ENCODE data around the gene PER2.
"Not testable (repeated sequence)": the region's sequence is repeated elsewhere in the genome, so short reads cannot be mapped to it uniquely, and the experiment has no call there.

PER2 gene

DNA sequence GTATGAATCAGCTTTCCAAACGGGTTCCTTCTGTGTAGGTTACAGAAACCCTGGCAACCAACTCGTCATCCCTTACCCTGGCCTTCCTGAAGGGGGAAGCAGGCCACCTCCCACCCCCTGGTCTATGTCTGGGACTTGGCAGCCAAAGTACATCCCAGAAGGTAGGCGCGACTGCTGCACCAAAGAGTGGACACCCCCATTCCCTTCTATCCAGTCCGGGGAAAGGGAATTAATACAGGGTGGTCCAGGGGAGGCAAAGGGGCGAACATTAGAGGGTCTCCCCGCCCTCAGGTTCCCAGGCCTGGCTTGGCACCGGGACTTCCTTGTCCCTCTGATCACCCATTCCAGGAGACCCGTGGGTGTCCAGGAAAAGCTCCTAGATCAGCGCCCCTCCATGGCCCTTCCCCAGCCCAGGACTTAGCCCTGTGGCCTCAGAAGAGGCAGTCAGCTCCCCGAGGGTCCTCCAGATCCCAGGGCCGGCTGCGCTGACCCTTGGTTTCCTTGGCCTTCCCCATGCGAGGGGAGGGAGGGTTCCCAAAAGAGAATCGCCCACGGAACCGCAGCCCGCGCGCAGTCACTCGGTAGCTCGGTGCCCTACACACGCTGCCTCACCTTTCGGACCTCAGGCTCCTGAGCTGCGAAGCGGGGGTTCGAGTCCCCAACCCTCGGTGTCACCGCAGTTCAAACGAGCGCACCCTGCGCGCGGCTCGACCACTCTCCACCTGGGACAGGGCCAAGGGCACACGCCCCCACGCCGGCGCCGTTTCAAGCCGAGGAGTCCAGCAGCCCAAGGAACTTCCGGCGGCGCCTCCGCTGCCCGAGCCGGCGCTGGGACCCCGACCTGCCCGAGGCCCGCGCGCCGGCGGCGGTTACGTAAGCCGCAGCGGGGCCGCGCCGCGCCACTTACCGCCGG, at the start of gene PER2:
PER2 (minus strand) TSS at position 874 of the 913 bp plus-strand sequence. CDS start 10,674 bp downstream, outside the sequence.
- DNase-seq = peak; percentile 24 to 43

DNA sequence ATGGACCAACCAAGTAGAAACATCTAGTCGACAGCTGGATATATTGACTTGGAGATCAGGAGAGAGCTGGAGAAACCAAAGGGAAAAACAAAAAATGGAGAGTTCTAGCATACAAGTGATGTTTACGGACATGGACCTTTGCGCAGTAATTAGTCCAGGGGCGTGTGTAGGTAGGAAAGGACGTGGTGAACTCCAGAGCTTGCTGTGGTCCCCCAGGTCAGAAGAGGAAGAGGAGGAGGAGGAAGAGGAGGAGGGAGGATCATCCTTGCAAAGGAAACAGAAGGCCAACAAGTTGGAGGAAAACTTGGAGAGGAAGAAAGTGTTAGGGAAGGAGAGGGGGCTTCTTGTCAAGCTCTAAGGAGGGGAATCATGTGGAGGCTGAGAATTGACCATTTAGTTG, 49.4 kb upstream of the PER2 start:
- DNase-seq = no peak

- DNase-seq = no peak
Measured at GRCh38 chr2:238336793-238337444, 48.5 kb upstream of the PER2 start.

DNA sequence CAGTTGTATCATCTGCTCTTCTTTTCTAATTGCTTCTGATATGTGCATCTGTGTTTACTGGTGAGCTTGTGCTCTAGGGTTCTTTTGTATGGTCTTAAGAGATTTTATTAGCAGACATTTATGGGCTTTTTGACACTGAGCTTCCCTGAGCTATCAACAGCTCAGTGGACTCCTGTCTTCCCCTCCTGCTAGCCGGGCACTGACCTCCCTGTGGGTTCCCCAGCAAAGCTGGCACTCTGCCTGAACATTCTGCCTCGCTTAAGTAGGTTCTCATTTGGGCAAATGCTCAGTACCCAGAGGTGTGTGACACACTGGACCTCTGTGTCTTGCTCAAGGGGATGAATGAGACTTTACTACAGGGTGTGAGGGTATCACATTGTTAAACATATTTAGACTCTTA, 47.7 kb upstream of the PER2 start:
- no peak for DNase-seq

- DNase-seq = not testable (repeated sequence)
Measured at GRCh38 chr2:238335591-238335990, 47.2 kb upstream of the PER2 start.

DNA sequence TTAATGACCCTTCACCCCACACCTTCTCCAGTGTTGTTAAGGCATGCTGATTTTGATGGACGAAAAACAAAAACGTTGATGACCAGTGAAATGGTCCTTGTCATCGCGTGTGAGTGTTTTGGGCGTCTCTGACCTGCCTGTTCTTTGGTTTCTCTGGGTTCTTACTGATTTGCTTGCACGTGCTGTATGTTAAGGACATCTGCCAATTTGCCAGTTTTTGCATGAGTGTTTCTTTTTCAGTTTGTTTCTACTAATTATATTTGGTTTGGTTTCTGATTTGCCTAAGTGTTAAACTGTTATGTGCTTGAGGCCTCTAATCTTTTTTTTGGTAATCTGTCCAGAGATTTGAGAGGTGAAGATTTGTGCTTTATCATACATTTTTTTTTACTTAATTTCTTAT, 46.5 kb upstream of the PER2 start:
- DNase-seq = no peak

- no peak for DNase-seq
Measured at GRCh38 chr2:238331916-238332315, 43.5 kb upstream of the PER2 start.

- DNase-seq = no peak
Measured at GRCh38 chr2:238330391-238330790, 42.0 kb upstream of the PER2 start.

DNA sequence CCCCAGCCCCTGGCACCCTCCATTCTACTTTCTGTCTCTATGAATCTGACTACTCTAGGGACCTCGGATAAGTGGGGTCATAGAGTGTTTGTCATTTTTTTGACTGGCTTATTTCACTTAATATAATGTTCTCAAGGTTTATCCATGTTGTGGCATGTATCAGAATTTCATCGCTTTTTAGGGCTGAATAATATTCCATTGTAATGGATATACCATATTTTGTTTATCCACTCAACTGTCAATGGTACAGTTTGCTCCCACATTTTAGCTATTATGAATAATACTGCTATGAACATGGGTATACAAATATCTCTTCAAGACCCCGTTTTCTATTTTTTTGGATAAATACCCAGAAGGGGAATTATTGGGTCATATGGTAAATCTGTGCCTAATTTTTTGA, 39.3 kb upstream of the PER2 start:
- DNase-seq = no peak

DNA sequence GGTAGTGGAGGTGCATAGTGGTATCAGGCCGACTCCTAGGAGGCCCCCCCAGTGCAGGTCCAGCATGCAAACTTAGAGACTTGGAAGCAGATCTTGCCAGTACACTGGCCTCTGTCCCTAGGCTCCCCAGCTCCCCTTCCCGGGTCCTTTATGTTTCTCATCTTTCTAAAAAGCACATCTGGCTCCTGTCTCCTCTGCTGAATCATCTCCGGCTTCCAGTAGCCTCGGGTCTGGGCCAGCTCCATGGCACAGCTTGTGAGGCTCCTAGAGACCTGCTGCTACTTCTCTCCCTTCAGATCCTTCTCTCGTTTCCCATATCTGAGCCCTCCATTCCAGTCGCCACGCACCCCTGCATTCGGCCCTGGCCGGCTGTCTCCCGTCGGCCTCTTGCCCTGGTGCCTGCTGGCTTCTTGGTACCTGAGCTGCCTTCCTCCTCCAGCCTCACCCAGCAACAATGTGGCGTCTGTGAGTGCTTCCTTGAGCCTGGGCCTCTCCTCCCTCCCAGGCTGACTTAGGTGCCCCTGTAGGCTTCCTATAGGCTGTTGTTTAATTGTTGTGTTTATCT, 38.5 kb upstream of the PER2 start:
- DNase-seq = no peak

DNA sequence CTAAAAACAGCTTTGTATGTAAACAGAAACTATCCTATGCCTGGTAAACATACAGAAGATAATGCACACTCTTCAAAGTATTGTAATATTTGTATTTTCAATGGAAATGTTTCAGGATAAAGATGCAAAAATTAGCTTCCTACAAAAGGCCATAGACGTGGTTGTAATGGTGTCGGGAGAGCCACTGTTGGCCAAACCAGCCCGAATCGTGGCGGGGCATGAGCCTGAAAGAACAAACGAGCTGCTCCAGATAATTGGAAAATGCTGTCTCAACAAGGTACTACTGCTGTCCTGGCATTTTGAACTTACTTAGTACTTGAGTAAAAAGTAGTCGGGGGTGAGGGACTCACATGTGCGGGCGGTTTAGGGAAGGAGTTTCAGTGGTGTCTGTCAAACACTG, 37.3 kb upstream of the PER2 start:
- no peak for DNase-seq

DNA sequence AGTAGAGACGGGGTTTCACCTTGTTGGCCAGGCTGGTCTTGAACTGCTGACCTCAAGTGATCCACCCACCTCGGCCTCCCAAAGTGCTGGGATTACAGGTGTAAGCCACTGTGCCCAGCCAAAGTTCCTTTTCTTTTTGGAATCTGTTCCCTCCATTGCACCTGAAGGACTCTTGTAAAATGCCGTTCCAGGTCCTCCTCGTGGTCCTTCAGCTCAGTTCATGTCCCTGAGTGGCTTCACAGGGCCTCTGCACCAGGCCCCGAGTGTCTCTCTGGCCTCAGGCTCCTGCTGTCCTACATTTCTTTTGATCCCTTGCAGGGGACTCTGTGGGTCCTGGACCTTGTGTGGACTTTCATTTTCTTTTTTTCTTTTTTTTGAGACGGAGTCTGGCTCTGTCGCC, 35.8 kb upstream of the PER2 start:
- DNase-seq = not testable (repeated sequence)

GRCh38 chr2:238322001-238322411, 33.6 kb upstream of the PER2 start:
- DNase-seq = no peak

DNA sequence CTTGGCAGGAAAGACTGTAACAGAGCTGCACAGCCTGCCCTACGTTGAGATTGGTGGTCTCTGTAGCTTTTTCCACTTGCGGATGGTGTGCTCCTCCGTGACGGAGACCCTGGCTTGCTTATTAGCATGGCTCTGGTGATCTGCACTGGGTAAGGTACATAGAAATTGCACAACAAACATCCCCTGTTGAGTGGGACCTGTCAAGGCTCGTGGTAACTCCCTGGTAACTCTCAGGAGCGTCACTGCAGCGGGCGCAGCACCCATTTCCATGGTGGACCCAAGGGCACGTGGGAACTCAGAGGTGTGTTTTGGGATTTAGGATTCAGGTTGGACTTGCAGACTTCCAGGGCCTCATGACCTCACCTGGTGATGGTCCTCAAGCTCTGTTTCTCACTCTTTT, 33.1 kb upstream of the PER2 start:
- DNase-seq = no peak

GRCh38 chr2:238320648-238321281, 32.4 kb upstream of the PER2 start:
- DNase-seq = no peak

GRCh38 chr2:238320246-238320647, 31.8 kb upstream of the PER2 start, which contains the start of gene TRAF3IP1:
Gene TRAF3IP1 (plus strand): TSS chr2:238320518. CDS start chr2:238320663, 145 bp downstream.
- peak; percentile 66 to 87 for DNase-seq

DNA sequence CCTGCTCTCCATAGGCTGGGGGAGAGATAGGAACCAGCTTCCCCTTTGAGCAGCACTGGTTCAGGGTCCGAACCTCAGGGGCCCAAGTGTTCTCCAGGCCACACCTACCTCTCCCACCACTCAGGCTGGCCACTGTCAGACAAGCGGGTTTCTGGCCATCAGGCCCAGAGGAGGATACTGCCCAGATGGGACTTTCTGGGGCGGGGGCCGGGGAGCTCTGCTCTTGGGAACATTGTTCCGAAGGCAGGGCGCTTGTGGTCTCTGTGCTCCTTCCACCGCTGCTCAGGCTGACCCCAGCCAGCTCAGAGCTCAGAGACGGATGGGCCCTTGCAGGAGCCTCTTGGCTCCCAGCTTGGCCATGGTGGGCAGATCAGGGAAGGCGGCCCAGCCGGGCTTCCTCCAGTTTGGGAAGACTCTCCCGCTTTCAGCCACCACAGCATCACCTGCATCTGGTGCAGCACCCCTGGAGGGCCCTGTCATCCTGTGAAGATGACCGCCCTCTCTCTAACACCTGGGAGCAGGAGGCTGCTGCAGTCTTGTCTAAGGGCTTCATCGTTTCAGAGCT, 26.7 kb upstream of the PER2 start:
- DNase-seq = no peak

- no peak for DNase-seq
Measured at GRCh38 chr2:238314576-238314975, 26.2 kb upstream of the PER2 start.

- no peak for DNase-seq
Measured at GRCh38 chr2:238313991-238314350, 25.6 kb upstream of the PER2 start.

DNA sequence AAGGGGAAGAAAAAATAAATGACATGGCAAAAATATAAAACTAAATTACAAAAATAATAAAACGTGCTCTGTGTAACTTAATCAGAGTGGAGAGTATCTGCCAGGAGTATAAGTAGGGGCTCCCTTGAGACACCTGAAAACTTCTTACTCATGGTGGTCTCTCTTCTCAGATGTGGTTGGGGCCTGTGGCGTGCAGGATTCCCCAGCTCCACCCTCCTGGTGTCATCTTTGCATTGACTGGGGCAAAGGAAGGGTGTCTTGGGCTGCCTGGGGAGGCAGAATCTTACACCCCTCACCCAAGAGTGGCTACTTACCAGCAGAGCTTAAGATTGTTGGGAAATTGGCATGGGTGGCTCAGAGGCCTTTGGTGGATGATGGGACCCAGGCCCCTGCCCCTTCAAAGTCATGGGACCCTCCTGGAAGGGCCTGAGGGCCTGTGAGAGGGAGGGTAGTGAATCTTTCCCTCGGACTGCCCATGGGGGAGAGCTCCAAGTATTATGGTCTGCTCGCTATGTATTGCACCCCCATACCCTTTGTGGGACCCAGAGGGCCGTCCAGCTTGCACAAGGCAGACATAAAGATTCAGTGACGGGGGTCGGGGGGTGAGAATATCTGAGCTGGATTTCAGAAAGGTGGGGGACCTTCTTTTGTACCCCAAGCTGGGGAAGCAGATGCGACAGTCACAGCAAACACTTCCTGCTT, 25.0 kb upstream of the PER2 start:
- no peak for DNase-seq

- not testable (repeated sequence) for DNase-seq
Measured at GRCh38 chr2:238310721-238311120, 22.3 kb upstream of the PER2 start.

DNA sequence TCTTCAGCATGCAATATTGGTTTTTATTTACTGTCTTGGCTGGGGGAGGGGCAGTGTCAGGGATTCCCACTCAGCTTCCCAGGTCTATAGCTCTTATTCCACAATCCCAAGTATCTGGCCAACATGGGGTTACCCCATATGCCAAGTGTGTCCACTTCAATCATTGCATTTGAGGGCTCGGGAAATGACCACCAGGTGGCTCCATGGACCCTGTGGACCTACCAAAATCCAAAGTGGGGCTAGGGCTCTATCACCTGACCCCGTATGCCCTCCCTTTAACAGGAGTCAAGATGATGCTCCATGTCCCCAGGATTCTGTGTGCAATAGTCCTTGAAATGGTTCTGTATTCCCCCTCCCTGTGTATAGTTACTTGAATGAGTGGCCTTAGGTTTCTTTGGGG, 19.8 kb upstream of the PER2 start:
- peak in 1 of 2 experiments; percentile 10 for DNase-seq

DNA sequence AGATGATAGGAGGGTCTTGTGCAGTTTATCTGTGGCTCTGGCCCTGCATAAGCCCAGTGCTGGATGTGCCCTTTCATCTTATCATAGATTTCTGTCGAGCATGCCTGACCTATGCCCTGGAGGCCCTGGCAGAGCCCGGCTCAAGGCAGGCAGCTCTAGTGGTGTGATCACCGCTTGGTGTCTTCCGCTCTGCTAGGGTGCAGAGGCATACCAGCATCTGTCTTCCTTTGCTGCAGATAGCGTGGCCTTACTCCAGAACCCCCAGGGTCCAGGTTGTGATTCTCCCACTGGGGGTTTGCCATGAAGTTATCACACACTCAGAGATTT, 18.2 kb upstream of the PER2 start:
- no peak for DNase-seq

Measured in SHP77 (cell line).